Glutamatergic neuron (in vitro differentiated cells): ENCODE results near the gene SLC12A9. TPM values are rescaled to one million over a fixed set of nuclear protein-coding genes. Genes with fewer than 3 reads are reported as not detected.

Experiments
- DNase-seq: peaks from one replicate; pipeline ENCODE4 v3.0.0; 2022
- H3K27ac Mint-ChIP-seq: one replicate; pipeline ENCODE4 v1.8.0; 2020; ENCODE audit warnings: mild to moderate bottlenecking, mixed read lengths, inconsistent platforms; ENCODE audit not compliant: unreplicated experiment
- H3K27me3 Mint-ChIP-seq: one replicate; pipeline ENCODE4 v1.8.0; 2020; ENCODE audit warnings: mild to moderate bottlenecking, moderate library complexity, mixed read lengths, inconsistent platforms; ENCODE audit not compliant: unreplicated experiment
- H3K36me3 Mint-ChIP-seq: one replicate; pipeline ENCODE4 v1.8.0; 2020; ENCODE audit warnings: mild to moderate bottlenecking, mixed read lengths, inconsistent platforms; ENCODE audit not compliant: unreplicated experiment
- H3K4me1 Mint-ChIP-seq: one replicate; pipeline ENCODE4 v1.8.0; 2020; ENCODE audit warnings: mild to moderate bottlenecking, low read depth, mixed read lengths, inconsistent platforms; ENCODE audit not compliant: unreplicated experiment
- H3K4me3 Mint-ChIP-seq: one replicate; pipeline ENCODE4 v1.8.0; 2020; ENCODE audit warnings: mild to moderate bottlenecking, mixed read lengths, inconsistent platforms; ENCODE audit not compliant: unreplicated experiment
- H3K9me3 Mint-ChIP-seq: one replicate; pipeline ENCODE4 v1.8.0; 2020; ENCODE audit warnings: mild to moderate bottlenecking, moderate library complexity, mixed read lengths, inconsistent platforms; ENCODE audit not compliant: unreplicated experiment
- total RNA-seq: library from RNA; stranded (reverse); fragmentation: NEBNext Ultra II Directional; extraction: Animal tissue kit (Norgen Biotek cat#: 25700); gene quantifications from one replicate; pipeline ENCODE4 v1.2.1, GENCODE V29; 2021; ENCODE audit not compliant: unreplicated experiment
- TF ChIP-seq, protein P1 (sequence below): fragments of 200-600 bp; sonication (generic); IDR thresholded peaks from one replicate; pipeline ENCODE4 v1.5.0; 2021; ENCODE audit not compliant: partially characterized antibody, unreplicated experiment

SLC12A9 gene
- total RNA-seq, 1 donor from 2014 or later, result 36.7 TPM

- no peak for DNase-seq
- Mint-ChIP-seq H3K4me3 (no peak overlapping the region), H3K9me3 (peaks cover 5% of the 10 kb centered on the region), H3K36me3 (no peaks in the 10 kb centered on the region), H3K27me3 (peaks cover 7% of the 10 kb centered on the region), H3K27ac (no peak overlapping the region), H3K4me1 (peaks cover 1% of the 10 kb centered on the region)
- TF ChIP-seq, protein P1, sequence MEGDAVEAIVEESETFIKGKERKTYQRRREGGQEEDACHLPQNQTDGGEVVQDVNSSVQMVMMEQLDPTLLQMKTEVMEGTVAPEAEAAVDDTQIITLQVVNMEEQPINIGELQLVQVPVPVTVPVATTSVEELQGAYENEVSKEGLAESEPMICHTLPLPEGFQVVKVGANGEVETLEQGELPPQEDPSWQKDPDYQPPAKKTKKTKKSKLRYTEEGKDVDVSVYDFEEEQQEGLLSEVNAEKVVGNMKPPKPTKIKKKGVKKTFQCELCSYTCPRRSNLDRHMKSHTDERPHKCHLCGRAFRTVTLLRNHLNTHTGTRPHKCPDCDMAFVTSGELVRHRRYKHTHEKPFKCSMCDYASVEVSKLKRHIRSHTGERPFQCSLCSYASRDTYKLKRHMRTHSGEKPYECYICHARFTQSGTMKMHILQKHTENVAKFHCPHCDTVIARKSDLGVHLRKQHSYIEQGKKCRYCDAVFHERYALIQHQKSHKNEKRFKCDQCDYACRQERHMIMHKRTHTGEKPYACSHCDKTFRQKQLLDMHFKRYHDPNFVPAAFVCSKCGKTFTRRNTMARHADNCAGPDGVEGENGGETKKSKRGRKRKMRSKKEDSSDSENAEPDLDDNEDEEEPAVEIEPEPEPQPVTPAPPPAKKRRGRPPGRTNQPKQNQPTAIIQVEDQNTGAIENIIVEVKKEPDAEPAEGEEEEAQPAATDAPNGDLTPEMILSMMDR, result no peak
Observed at GRCh38 chr7:100864263-100864845, 11.8 kb downstream of the SLC12A9 start.

GRCh38 chr7:100865372-100865911 lies 12.9 kb downstream of the SLC12A9 start:
- Mint-ChIP-seq H3K27ac (no peak overlapping the region), H3K4me3 (no peak overlapping the region), H3K36me3 (no peaks in the 10 kb centered on the region), H3K9me3 (peaks cover 5% of the 10 kb centered on the region), H3K27me3 (peaks cover 7% of the 10 kb centered on the region), H3K4me1 (peaks cover 1% of the 10 kb centered on the region)
- TF ChIP-seq, protein P1, result no peak
- DNase-seq, result no peak

- TF ChIP-seq, protein P1, result no peak
- Mint-ChIP-seq H3K9me3 (peaks cover 5% of the 10 kb centered on the region), H3K4me1 (peaks cover 1% of the 10 kb centered on the region), H3K36me3 (no peaks in the 10 kb centered on the region), H3K27me3 (peaks cover 3% of the 10 kb centered on the region), H3K27ac (no peak overlapping the region), H3K4me3 (no peak overlapping the region)
- no peak for DNase-seq
Observed at GRCh38 chr7:100865938-100866728, 13.6 kb downstream of the SLC12A9 start.

- Mint-ChIP-seq H3K27me3 (peaks cover 3% of the 10 kb centered on the region), H3K4me3 (peak overlapping the region; percentile 62)
Observed at GRCh38 chr7:100866729-100867039, 14.2 kb downstream of the SLC12A9 start.

More at GRCh38 chr7:100866729-100867039, 14.2 kb downstream of the SLC12A9 start:
- H3K9me3 Mint-ChIP-seq, result peaks cover 5% of the 10 kb centered on the region
- H3K4me1 Mint-ChIP-seq, result peaks cover 1% of the 10 kb centered on the region
- no peak for DNase-seq
- TF ChIP-seq, protein P1, result no peak
- no peak overlapping the region for H3K27ac Mint-ChIP-seq
- H3K36me3 Mint-ChIP-seq, result no peaks in the 10 kb centered on the region
